WTC11 (cell line): Measurements from ENCODE around the gene CCDC28B. TPM values are rescaled to one million over a fixed set of nuclear protein-coding genes. Genes with fewer than 3 reads are reported as not detected.
A peak's percentile ranks its signal among the peaks of the same experiment; 100 is the strongest.

Experiments
- ATAC-seq: fragments of 200-7000 bp; cut with Tn5 transposase; 2 replicates; pipeline ENCODE4 v1.10.0; 2021; ENCODE audit warnings: mild to moderate bottlenecking, moderate library complexity
- CTCF ChIA-PET: fragments of 300-600 bp; sonication (Branson Sonifier 250); formaldehyde crosslinking; loops from one replicate; lab custom pipeline; 2021; ENCODE audit warnings: antibody characterized with exemption; lab: Charles Lee
- POLR2A ChIA-PET: fragments of 350-600 bp; sonication (Branson Sonifier 250); formaldehyde crosslinking; loops from one replicate; lab custom pipeline; 2021; ENCODE audit warnings: antibody characterized with exemption; lab: Charles Lee
- DNase-seq: peaks from one replicate; pipeline ENCODE4 v3.0.0; 2021; ENCODE audit warnings: low spot score
- H3K27ac Mint-ChIP-seq: 2 replicates; pipeline ENCODE4 v1.8.0; 2021; ENCODE audit warnings: mixed read lengths
- H3K27me3 Mint-ChIP-seq: 2 replicates; pipeline ENCODE4 v1.8.0; 2021; ENCODE audit warnings: low read depth, mild to moderate bottlenecking, moderate library complexity, mixed read lengths
- H3K36me3 Mint-ChIP-seq: 2 replicates; pipeline ENCODE4 v1.8.0; 2021; ENCODE audit warnings: mixed read lengths
- H3K4me1 Mint-ChIP-seq: 2 replicates; pipeline ENCODE4 v1.8.0; 2022; ENCODE audit warnings: mixed read lengths
- H3K4me3 Mint-ChIP-seq: 2 replicates; pipeline ENCODE4 v1.8.0; 2021; ENCODE audit warnings: mild to moderate bottlenecking, moderate library complexity, mixed read lengths
- H3K9me3 Mint-ChIP-seq: 2 replicates; pipeline ENCODE4 v1.8.0; 2021; ENCODE audit warnings: mixed read lengths
- CDX4 ChIP-seq: fragments of 250-450 bp; sonication (Bioruptor Pico); IDR thresholded peaks from 2 replicates; pipeline ENCODE4 v1.9.0; 2021; ENCODE audit warnings: moderate library complexity, mild to moderate bottlenecking, inconsistent platforms, borderline replicate concordance
- CREB1 ChIP-seq: sonication (generic); formaldehyde crosslinking; IDR thresholded peaks from 2 replicates; pipeline ENCODE4 v1.8.0; 2023; ENCODE audit warnings: mild to moderate bottlenecking, missing genetic modification reagents
- ELF4 ChIP-seq: sonication (generic); formaldehyde crosslinking; IDR thresholded peaks from 2 replicates; pipeline ENCODE4 v1.8.1; 2022; ENCODE audit warnings: low read depth, mild to moderate bottlenecking, moderate library complexity, missing genetic modification reagents
- ESRRA ChIP-seq: sonication (generic); formaldehyde crosslinking; IDR thresholded peaks from 2 replicates; pipeline ENCODE4 v1.8.1; 2022; ENCODE audit warnings: mild to moderate bottlenecking, missing genetic modification reagents, borderline replicate concordance
- FOXK1 ChIP-seq: sonication (generic); formaldehyde crosslinking; IDR thresholded peaks from 2 replicates; pipeline ENCODE4 v1.8.0; 2022; ENCODE audit warnings: mild to moderate bottlenecking, moderate library complexity, missing genetic modification reagents
- GABPB1 ChIP-seq: sonication (generic); formaldehyde crosslinking; IDR thresholded peaks from 2 replicates; pipeline ENCODE4 v1.8.1; 2023; ENCODE audit warnings: mild to moderate bottlenecking, missing genetic modification reagents
- GRHL2 ChIP-seq: fragments of 250-450 bp; sonication (Bioruptor Pico); IDR thresholded peaks from 2 replicates; pipeline ENCODE4 v1.8.0; 2022; ENCODE audit warnings: mild to moderate bottlenecking, moderate library complexity; ENCODE audit not compliant: insufficient replicate concordance, severe bottlenecking
- HMGA2 ChIP-seq: fragments of 250-450 bp; sonication (Bioruptor Pico); IDR thresholded peaks from 2 replicates; pipeline ENCODE4 v1.4.0; 2021; ENCODE audit warnings: mild to moderate bottlenecking, moderate library complexity
- HMGXB4 ChIP-seq: sonication (generic); formaldehyde crosslinking; IDR thresholded peaks from 2 replicates; pipeline ENCODE4 v1.8.1; 2023; ENCODE audit warnings: mild to moderate bottlenecking, moderate library complexity, missing genetic modification reagents
- JAZF1 ChIP-seq: fragments of 250-450 bp; sonication (Bioruptor Pico); IDR thresholded peaks from 2 replicates; pipeline ENCODE4 v1.9.0; 2021; ENCODE audit warnings: moderate library complexity, mild to moderate bottlenecking, inconsistent platforms
- MAX ChIP-seq: sonication (generic); formaldehyde crosslinking; IDR thresholded peaks from 2 replicates; pipeline ENCODE4 v1.8.0; 2022; ENCODE audit warnings: mild to moderate bottlenecking, missing genetic modification reagents
- NFYB ChIP-seq: sonication (generic); formaldehyde crosslinking; conservative IDR thresholded peaks from 2 replicates; pipeline ENCODE4 v1.8.0; 2022; ENCODE audit warnings: low read depth, missing genetic modification reagents
- NR1H2 ChIP-seq: sonication (generic); formaldehyde crosslinking; IDR thresholded peaks from 2 replicates; pipeline ENCODE4 v1.9.0; 2021; ENCODE audit warnings: mild to moderate bottlenecking, moderate library complexity, missing genetic modification reagents
- PREB ChIP-seq: sonication (generic); formaldehyde crosslinking; IDR thresholded peaks from 2 replicates; pipeline ENCODE4 v1.8.1; 2022; ENCODE audit warnings: mild to moderate bottlenecking, missing genetic modification reagents, moderate library complexity, borderline replicate concordance
- TCF7 ChIP-seq: sonication (generic); formaldehyde crosslinking; IDR thresholded peaks from 2 replicates; pipeline ENCODE4 v1.8.0; 2022; ENCODE audit warnings: mild to moderate bottlenecking, low read depth, missing genetic modification reagents, moderate library complexity
- USF2 ChIP-seq: sonication (generic); formaldehyde crosslinking; IDR thresholded peaks from 2 replicates; pipeline ENCODE4 v1.8.1; 2023; ENCODE audit warnings: mild to moderate bottlenecking, missing genetic modification reagents, moderate library complexity
- ZNF263 ChIP-seq: sonication (generic); formaldehyde crosslinking; IDR thresholded peaks from 2 replicates; pipeline ENCODE4 v1.8.1; 2022; ENCODE audit warnings: low read depth, mild to moderate bottlenecking, moderate library complexity, missing genetic modification reagents
- ZNF396 ChIP-seq: fragments of 250-450 bp; sonication (Bioruptor Pico); IDR thresholded peaks from 2 replicates; pipeline ENCODE4 v1.8.0; 2021; ENCODE audit warnings: mild to moderate bottlenecking, moderate library complexity, borderline replicate concordance
- ZNF532 ChIP-seq: fragments of 250-450 bp; sonication (Bioruptor Pico); IDR thresholded peaks from 2 replicates; pipeline ENCODE4 v1.9.0; 2021; ENCODE audit warnings: mild to moderate bottlenecking, borderline replicate concordance
- total RNA-seq: library from RNA; stranded (reverse); gene quantifications from 3 replicates; pipeline ENCODE4 v1.2.3, GENCODE V29; 2021

Gene CCDC28B
- total RNA-seq, 1 experiment from 2014 or later = 34.4 TPM

GRCh38 chr1:32184650-32185049 is 15.7 kb upstream of the CCDC28B start (continued):
- no peak for TF ChIP-seq PREB (CRISPR knock-in tag)

- no peak overlapping the region for H3K4me3 Mint-ChIP-seq
- POLR2A ChIA-PET = no interaction called here
- CTCF ChIA-PET = no interaction called here
- ATAC-seq = no peak
- H3K9me3 Mint-ChIP-seq = no peaks in the 10 kb centered on the region
- peaks cover 6% of the 10 kb centered on the region for H3K4me1 Mint-ChIP-seq
- no peak for DNase-seq
- H3K27ac Mint-ChIP-seq = peak overlapping the region; percentile 64
- no peaks in the 10 kb centered on the region for H3K27me3 Mint-ChIP-seq
- H3K36me3 Mint-ChIP-seq = peaks cover 75% of the 10 kb centered on the region
- TF ChIP-seq ZNF263 (no peak), MAX (CRISPR knock-in tag) (peak; percentile 44; the same call in 1 of the 2 replicates), ESRRA (no peak), GABPB1 (CRISPR knock-in tag) (peak; percentile 66; the same call in 1 of the 2 replicates)
Observed at GRCh38 chr1:32186077-32186476, 14.3 kb upstream of the CCDC28B start.

GRCh38 chr1:32186491-32186890 is 13.9 kb upstream of the CCDC28B start:
- DNase-seq = no peak
- no peak overlapping the region for H3K4me3 Mint-ChIP-seq
- H3K9me3 Mint-ChIP-seq = no peaks in the 10 kb centered on the region
- H3K4me1 Mint-ChIP-seq = peaks cover 2% of the 10 kb centered on the region
- TF ChIP-seq CDX4 (no peak), NFYB (no peak), JAZF1 (CRISPR knock-in tag) (no peak), ZNF396 (no peak), GRHL2 (CRISPR knock-in tag) (no peak), HMGA2 (CRISPR knock-in tag) (no peak), FOXK1 (CRISPR knock-in tag) (no peak), NR1H2 (no peak), HMGXB4 (CRISPR knock-in tag) (no peak), USF2 (CRISPR knock-in tag) (no peak), ELF4 (no peak), CREB1 (CRISPR knock-in tag) (no peak), TCF7 (no peak), ZNF532 (CRISPR knock-in tag) (no peak)
- peak overlapping the region; percentile 64; the same call in 1 of the 2 replicates for H3K27ac Mint-ChIP-seq
- ChIA-PET CTCF (no interaction called here), POLR2A (no interaction called here)
- ATAC-seq = no peak
- H3K36me3 Mint-ChIP-seq = peaks cover 75% of the 10 kb centered on the region
- H3K27me3 Mint-ChIP-seq = no peaks in the 10 kb centered on the region
